GM19468 (cell line): ENCODE measurements around the gene TRIML2.

ENCODE experiments used
- ATAC-seq: cut with Tn5 transposase; IDR thresholded peaks from one replicate; pipeline ENCODE4 v1.9.1; 2021; ENCODE audit warnings: mild to moderate bottlenecking, moderate library complexity, moderate number of reproducible peaks; ENCODE audit not compliant: unreplicated experiment; ENCODE audit errors: extremely low read depth

TRIML2 gene, protein sequence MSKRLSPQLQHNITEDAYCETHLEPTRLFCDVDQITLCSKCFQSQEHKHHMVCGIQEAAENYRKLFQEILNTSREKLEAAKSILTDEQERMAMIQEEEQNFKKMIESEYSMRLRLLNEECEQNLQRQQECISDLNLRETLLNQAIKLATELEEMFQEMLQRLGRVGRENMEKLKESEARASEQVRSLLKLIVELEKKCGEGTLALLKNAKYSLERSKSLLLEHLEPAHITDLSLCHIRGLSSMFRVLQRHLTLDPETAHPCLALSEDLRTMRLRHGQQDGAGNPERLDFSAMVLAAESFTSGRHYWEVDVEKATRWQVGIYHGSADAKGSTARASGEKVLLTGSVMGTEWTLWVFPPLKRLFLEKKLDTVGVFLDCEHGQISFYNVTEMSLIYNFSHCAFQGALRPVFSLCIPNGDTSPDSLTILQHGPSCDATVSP

GRCh38 chr4:188109157-188109755, at the start of gene TRIML2:
TSS of gene TRIML2 (minus strand) at chr4:188109603. CDS start at chr4:188105368, 4,235 bp downstream.
- ATAC-seq = no peak

DNA sequence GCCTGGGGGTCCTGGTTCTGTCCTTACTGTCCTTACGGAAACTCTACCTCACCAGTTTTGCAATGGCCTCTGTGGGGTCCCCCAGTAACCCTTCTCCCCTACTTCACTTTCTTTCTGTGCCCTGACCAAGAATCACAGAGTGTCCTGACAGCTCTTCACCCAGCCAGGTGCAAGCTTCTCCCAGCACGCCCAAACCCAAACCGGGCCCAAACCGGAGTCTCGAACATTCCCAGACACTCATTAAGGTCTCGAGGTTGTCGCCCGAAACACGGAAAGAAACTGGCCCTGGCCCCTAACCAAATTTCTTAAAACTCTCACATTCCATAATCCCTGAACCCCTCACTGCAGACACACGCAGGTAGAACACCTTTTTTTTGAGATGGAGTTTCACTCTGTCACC, 48.9 kb upstream of the TRIML2 start:
- no peak for ATAC-seq

DNA sequence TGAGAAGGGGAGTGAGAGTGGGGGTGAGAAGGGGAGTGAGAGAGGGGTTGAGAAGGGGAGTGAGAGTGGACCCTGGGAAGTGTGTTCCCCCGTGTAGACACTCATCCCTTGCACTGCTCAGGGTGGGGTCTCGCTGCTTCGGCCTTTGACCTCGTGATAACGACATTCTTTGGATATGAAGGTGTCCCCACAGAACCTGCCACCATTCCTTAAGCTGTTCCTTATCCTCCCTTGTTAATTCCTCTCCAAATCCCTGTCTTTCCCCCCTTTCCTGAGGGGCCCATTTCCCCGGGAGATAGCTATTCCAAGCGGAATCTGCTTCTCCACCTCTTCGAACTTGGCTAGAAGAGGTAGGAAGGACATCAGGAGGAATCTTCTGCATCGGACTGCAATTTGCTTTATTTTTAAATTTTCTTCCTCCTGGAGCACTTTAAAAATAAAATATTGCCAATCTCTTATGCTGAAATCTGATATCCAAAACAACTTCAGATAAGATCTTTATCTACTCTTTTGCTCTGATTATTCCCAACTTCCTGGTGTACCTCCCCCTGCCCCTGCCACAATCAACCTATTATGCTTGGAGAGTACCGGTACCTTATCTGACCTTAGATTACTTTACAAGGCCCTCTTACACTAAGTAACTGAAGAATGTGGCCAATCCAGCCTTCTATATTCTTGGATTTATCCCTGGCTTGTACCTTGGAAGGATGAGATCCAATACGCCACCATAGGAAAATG, 45.4 kb upstream of the TRIML2 start:
- ATAC-seq = no peak

DNA sequence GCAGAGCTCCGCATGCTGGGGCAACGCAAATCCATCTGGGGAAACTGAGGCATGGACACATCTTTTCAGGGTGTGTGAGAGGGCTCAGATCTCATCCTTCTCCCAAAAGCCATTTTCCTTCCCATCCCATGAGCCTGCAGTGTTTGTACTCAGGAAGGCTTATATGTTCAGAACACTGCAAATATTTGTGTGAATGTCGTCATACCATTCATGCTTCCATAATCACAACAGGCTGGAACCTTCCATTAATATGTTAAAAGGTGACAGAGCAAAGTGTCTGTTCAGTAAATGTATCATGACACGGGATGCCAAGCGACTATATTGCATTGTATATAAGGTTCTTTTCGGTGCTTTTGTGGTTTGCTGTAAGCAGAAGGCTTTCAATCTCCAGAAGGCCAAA, 38.4 kb upstream of the TRIML2 start:
- no peak for ATAC-seq

DNA sequence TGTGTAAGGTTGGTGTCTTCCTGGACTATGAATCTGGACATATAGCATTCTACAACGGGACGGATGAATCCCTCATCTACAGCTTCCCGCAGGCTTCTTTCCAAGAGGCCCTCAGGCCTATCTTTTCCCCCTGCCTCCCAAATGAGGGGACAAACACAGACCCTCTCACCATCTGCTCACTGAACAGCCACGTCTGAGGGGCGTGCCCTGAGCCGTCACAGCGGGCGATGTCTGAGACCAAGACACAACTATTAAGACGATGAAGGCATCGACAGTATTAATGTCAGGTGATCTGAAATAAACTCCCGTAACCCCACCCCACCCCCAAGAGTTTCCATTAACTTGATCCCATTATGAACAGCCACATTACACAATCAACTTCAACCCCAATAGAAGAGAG, 37.8 kb upstream of the TRIML2 start:
- ATAC-seq = no peak

- no peak for ATAC-seq
Observed at GRCh38 chr4:188146618-188147017, 37.2 kb upstream of the TRIML2 start.

- ATAC-seq = no peak
Observed at GRCh38 chr4:188145601-188146000, 36.2 kb upstream of the TRIML2 start.

DNA sequence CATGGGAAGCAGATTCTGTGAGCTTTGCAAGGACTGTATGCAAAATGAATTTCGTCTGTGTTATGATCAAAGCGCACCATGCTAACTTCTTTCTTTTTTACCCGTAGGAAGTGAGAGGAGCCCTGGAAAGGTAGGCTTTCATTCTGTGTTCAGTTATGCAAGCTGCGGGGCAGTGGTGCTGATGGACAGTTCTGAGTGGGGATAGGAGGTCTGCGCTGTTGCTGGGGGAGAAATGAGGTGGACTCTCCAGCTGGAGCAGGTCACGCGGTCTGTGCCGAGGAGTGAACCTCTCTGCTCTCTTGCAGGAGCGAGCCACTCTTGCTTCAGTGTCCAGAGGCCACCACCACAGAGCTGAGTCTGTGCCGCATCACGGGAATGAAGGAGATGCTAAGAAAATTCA, 34.3 kb upstream of the TRIML2 start:
- no peak for ATAC-seq

GRCh38 chr4:188139671-188140070, 30.3 kb upstream of the TRIML2 start:
- ATAC-seq = no peak

DNA sequence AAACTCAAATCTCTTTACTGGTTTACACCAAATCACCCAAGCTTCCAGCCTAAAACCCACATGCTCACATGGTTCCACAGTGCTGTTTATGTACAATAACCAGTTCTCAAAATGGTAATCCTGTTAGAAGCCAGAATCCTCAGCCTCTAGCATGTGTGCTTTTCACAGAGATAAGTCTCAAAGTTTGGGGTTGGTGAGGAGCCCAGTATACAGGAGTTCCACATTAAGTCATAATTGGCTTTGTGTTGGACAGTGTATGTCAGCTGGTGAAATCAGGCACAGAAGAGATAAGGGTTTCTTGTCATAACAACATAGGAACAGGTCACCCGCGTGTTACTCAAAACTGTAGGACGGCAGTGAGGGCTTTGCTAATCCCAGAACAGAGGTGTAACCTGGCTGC, 29.7 kb upstream of the TRIML2 start, which contains the start of gene TRIML1:
Gene TRIML1 (plus strand): TSS at position 301 of the 400 bp plus-strand sequence. CDS start 118 bp downstream, outside the sequence.
- no peak for ATAC-seq

DNA sequence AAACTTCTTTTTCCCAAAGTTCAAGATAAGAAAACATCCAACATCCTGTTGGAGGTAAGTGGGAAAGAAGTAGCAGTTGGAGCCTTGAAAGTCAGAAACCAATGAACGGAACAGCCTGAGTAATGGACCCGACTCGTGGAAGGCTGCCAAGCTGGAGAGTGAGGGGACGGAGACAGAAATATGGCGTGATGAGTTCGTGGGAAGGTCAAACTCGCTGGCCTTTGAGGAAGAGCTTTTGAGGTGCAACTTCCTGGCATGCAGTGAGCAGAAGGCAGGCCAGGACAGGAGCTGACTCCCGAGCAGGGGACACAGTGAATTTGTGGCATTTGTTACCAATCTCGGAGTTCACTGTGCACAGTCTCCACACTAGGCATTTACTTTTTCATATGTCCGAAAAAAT, 28.8 kb upstream of the TRIML2 start:
- no peak for ATAC-seq

DNA sequence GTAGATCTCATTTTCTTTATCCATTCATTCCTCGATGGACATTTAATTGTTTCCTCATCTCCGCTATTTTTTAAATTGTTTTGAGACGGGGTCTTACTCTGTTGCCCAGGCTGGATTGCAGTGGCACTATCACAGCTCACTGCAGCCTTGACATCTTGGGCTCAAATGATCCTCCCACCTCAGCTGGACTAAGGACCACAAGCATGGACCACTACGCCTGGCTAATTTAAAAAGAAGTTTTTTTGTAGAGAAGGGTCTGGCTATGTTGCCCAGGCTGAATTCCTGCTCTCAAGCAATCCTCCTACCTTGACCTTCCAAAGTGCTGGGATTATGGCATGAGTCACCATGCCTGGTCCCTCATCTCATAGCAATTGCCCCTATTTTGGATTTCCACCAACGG, 22.8 kb upstream of the TRIML2 start:
- ATAC-seq = no peak

DNA sequence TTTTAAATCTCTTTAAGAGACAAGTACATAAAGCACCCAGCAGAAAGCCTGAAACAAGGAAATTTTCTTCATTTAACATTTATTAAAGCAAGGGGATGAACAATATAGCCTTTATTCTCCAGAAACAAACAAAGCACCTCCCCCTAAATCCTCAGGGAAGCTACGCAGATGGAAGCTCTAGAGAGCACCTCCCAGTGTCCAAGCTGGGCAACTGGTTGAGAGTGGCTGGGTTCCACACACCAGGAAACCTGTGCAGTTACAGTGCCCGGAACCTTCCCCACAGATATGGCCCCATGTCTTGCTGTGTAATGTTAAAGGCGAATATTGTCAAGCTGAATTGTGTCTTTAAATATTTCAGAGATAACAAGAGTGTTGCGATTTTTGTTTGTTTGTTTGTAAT, 21.0 kb upstream of the TRIML2 start:
- ATAC-seq = no peak

GRCh38 chr4:188127214-188127874, 17.9 kb upstream of the TRIML2 start:
- no peak for ATAC-seq

DNA sequence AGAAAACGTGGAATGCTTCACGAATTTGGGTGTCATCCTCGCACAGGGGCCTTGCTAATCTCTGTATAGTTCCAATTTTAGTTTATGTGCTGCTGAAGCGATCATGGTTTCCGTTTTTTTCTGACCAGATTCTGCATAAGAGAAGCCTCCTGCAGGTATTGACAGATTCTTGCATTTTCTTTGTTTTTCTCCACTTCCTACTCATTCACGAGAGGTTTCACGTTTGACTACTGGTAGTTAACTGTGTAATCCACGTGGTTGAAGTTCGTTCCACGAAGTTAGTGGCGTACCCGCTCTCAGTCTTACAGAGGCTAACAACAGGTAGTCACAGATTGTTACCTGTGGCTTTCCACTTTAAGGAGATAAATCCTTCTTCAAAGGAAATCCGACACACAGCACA, 12.1 kb upstream of the TRIML2 start:
- no peak for ATAC-seq

DNA sequence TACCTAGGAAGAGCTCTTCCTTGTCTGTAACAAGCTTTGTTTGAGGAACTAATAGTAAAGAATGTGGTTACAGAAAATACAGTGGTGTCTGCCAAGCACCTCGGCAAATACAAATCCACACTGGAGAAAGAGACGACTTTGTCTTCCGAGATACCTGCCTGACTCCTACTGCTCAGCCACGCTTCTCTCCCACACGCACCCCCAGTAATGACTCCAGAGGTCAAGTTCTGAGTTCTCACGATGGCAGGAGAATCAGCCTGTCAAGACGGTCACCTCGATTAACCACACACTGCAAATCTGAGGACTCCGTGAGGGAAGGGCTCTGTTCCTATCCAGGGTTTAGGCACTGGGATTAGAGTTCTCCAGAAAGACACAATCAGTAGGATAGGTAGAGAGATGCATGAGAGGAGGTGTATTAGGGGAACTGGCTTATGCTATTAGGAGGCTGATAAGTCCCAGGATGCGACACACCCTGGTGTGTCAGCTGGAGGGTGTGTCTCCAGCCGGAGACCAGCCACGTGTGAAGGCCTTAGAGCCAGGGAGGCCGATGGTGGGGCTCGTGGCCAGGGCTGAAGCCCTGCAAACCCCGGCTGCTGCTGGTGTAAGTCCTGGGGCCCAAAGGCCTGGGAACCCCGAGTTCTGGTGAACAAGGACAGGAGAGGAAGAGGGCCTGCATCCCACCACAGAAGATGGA, 8.4 kb upstream of the TRIML2 start:
- ATAC-seq = no peak

- no peak for ATAC-seq
Observed at GRCh38 chr4:188113156-188113555, 3.8 kb upstream of the TRIML2 start.

DNA sequence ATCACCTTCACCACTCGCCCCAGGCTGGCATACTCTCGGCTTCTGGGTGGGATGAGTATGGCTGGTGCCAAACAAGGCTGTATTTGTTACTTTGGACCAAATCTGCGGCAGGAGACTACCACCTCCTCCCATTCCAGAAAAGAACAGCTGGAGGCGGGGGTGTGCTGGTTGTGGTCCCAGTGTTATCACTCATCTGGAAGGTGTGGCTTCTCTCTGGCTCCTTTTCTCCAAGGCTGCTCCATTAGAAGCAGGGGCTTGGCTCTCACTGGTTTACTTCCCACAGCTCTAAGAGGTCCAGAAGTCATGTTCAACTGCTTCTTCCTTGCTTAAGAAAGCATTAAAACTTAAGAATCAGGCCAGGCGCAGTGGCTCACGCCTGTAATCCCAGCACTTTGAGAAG, 2.6 kb upstream of the TRIML2 start:
- ATAC-seq = no peak

DNA sequence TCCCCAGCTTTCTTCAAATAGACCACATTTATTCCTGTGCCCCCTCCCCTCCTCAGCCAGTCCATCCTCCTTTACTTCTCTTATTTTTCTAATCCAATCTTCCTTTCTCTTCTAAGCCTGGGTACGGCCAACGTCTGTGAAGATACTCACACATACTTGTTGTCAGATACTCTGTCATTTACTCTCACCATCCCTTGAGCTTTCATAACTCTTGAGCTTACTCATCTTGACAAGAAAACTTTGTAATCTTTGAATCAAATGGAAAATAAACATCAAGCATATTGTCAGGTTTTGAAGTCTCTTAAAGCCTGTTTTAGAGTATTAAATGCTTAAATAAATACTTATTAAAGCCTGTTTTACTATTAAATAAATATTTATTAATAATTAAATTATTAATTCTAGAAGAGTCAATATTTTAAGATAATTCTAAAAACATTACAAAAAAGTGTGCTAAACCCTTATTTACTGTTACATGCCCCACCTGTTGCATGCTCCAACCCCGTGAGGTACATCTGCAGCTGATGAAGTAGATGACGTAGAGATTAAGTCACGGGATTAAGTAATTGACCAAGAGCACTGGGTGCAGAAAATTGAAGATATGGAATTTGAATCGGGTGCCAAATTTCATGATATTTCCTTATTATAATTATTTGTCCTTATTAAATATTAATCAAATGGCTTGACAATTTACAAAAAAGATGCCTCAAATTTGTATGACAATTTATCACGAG, 1.5 kb upstream of the TRIML2 start:
- ATAC-seq = no peak
